NCI-H1105 (cell line): ENCODE measurements around the gene SKI.

Source experiments
- DNase-seq: peaks from one replicate; lab custom pipeline; 2025; lab: John Stamatoyannopoulos, UW

Gene SKI

GRCh38 chr1:2228157-2228594, at the start of gene SKI:
Gene SKI (plus strand): TSS chr1:2228319. CDS start chr1:2228767, 448 bp downstream.
- DNase-seq, result no peak

- no peak for DNase-seq
Measured at GRCh38 chr1:2178875-2179274, 49.2 kb upstream of the SKI start.

GRCh38 chr1:2179283-2180013, 48.7 kb upstream of the SKI start:
- no peak for DNase-seq

GRCh38 chr1:2180297-2181245, 47.5 kb upstream of the SKI start:
- no peak for DNase-seq

- no peak for DNase-seq
Measured at GRCh38 chr1:2181271-2181670, 46.8 kb upstream of the SKI start.

GRCh38 chr1:2181752-2182151, 46.4 kb upstream of the SKI start:
- DNase-seq, result no peak

GRCh38 chr1:2182376-2182775, 45.7 kb upstream of the SKI start:
- no peak for DNase-seq

GRCh38 chr1:2183937-2184334, 44.2 kb upstream of the SKI start:
- DNase-seq, result no peak

GRCh38 chr1:2184531-2184930, 43.6 kb upstream of the SKI start:
- no peak for DNase-seq

- DNase-seq, result no peak
Measured at GRCh38 chr1:2184934-2185333, 43.2 kb upstream of the SKI start.

GRCh38 chr1:2185880-2186855, 42.0 kb upstream of the SKI start:
- DNase-seq, result no peak

GRCh38 chr1:2186901-2187300, 41.2 kb upstream of the SKI start:
- DNase-seq, result no peak

- no peak for DNase-seq
Measured at GRCh38 chr1:2187619-2188018, 40.5 kb upstream of the SKI start.

- DNase-seq, result no peak
Measured at GRCh38 chr1:2188336-2188735, 39.8 kb upstream of the SKI start.

GRCh38 chr1:2189459-2190425, 38.4 kb upstream of the SKI start:
- peak; percentile 89 for DNase-seq

GRCh38 chr1:2190491-2190976, 37.6 kb upstream of the SKI start:
- no peak for DNase-seq

GRCh38 chr1:2192031-2192995, 35.8 kb upstream of the SKI start:
- DNase-seq, result no peak

GRCh38 chr1:2193514-2194281, 34.4 kb upstream of the SKI start:
- peak; percentile 4 for DNase-seq
